Measurements from ENCODE around the gene RHBDD1. TPM values are rescaled to one million over a fixed set of nuclear protein-coding genes. Genes with fewer than 3 reads are reported as not detected.

RHBDD1 gene
- total and polyA plus RNA-seq, 4 donors: 8.5 to 45.8 (median 16.1) TPM

- Histone ChIP-seq H3K27ac (ENCODE audit: low read depth in 1 of 2, low read length in 2 of 2) (no peak overlapping the region), H3K27me3 (ENCODE audit: control insufficient read depth in 4 of 4, insufficient read depth in 4 of 4, low read length in 3 of 4) (no peaks in the 10 kb centered on the region), H3K9me3 (ENCODE audit: control insufficient read depth in 4 of 4, low read length in 3 of 4) (no peaks in the 10 kb centered on the region)
Observed at GRCh38 chr2:226910384-226910783, 74.5 kb downstream of the RHBDD1 start.

DNA sequence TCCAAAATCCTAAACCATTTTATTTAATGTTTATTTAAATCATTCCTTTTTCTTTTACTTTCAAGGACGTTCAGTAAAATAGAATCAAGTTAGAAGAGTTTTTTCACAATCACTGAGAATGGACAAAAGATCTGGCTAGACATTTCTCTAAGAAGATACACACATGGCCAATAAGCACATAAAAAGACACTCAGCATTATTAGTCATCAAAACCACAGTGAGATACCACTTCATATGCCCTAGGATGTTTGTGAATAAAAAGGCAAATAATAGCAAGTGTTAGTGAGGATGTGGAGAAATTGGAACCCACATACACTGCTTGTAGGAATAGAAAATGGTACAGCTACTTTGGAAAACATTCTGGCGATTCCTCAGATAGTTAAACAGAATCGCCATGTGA lies 76.1 kb downstream of the RHBDD1 start:
- Histone ChIP-seq H3K4me3 (ENCODE audit: low read depth in 1 of 3, low read length in 3 of 3) (no peak overlapping the region), H3K36me3 (ENCODE audit: control insufficient read depth in 4 of 4, insufficient read depth in 3 of 4, low read depth in 1 of 4, low read length in 3 of 4) (peaks cover 0 to 7% (median 2%) of the 10 kb centered on the region in 4 donors), H3K27me3 (ENCODE audit: control insufficient read depth in 4 of 4, insufficient read depth in 4 of 4, low read length in 3 of 4) (no peaks in the 10 kb centered on the region), H3K9ac (ENCODE audit: low read depth in 1 of 2, low read length in 2 of 2) (no peak overlapping the region), H3K27ac (ENCODE audit: low read depth in 1 of 2, low read length in 2 of 2) (no peak overlapping the region), H3K4me1 (ENCODE audit: control insufficient read depth in 4 of 4, insufficient read depth in 4 of 4, low read length in 3 of 4) (no peaks in the 10 kb centered on the region), H3K9me3 (ENCODE audit: control insufficient read depth in 4 of 4, low read length in 3 of 4) (no peaks in the 10 kb centered on the region)
- WGBS: 92% methylated on average over 3 of the region's 3 CpGs
- DNase-seq (ENCODE audit: low spot score): no peak
- TF ChIP-seq NR2F2 (IDR thresholded peaks at IDR 0.05) (no peak), RAD21 (IDR thresholded peaks at IDR 0.05) (no peak)

More at GRCh38 chr2:226910384-226910783, 74.5 kb downstream of the RHBDD1 start:
- no peak for DNase-seq (ENCODE audit: low spot score)
- WGBS: 63% methylated on average over 1 of the region's 1 CpG
- Histone ChIP-seq H3K4me1 (ENCODE audit: control insufficient read depth in 4 of 4, insufficient read depth in 4 of 4, low read length in 3 of 4) (no peaks in the 10 kb centered on the region), H3K9ac (ENCODE audit: low read depth in 1 of 2, low read length in 2 of 2) (no peak overlapping the region), H3K36me3 (ENCODE audit: control insufficient read depth in 4 of 4, insufficient read depth in 3 of 4, low read depth in 1 of 4, low read length in 3 of 4) (peaks cover 0 to 7% (median 2%) of the 10 kb centered on the region in 4 donors), H3K4me3 (ENCODE audit: low read depth in 1 of 3, low read length in 3 of 3) (no peak overlapping the region)
- no peak for TF ChIP-seq ZBTB33 (IDR thresholded peaks at IDR 0.05)
- TF ChIP-seq HNF4G (IDR thresholded peaks at IDR 0.05): no peak
- TF ChIP-seq FOXA2 (IDR thresholded peaks at IDR 0.05): no peak
- TF ChIP-seq JUND (IDR thresholded peaks at IDR 0.05): no peak
- TF ChIP-seq EGR1 (IDR thresholded peaks at IDR 0.05; ENCODE audit: low read depth in 2 of 2): no peak
- no peak for TF ChIP-seq RXRA (IDR thresholded peaks at IDR 0.05)
- TF ChIP-seq, protein P1, sequence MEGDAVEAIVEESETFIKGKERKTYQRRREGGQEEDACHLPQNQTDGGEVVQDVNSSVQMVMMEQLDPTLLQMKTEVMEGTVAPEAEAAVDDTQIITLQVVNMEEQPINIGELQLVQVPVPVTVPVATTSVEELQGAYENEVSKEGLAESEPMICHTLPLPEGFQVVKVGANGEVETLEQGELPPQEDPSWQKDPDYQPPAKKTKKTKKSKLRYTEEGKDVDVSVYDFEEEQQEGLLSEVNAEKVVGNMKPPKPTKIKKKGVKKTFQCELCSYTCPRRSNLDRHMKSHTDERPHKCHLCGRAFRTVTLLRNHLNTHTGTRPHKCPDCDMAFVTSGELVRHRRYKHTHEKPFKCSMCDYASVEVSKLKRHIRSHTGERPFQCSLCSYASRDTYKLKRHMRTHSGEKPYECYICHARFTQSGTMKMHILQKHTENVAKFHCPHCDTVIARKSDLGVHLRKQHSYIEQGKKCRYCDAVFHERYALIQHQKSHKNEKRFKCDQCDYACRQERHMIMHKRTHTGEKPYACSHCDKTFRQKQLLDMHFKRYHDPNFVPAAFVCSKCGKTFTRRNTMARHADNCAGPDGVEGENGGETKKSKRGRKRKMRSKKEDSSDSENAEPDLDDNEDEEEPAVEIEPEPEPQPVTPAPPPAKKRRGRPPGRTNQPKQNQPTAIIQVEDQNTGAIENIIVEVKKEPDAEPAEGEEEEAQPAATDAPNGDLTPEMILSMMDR (IDR thresholded peaks at IDR 0.05; ENCODE audit: low read depth, low read length, missing input control): no peak
- TF ChIP-seq TAF1 (conservative IDR thresholded peaks at IDR 0.05): no peak
- TF ChIP-seq ATF3 (IDR thresholded peaks at IDR 0.05): no peak

DNA sequence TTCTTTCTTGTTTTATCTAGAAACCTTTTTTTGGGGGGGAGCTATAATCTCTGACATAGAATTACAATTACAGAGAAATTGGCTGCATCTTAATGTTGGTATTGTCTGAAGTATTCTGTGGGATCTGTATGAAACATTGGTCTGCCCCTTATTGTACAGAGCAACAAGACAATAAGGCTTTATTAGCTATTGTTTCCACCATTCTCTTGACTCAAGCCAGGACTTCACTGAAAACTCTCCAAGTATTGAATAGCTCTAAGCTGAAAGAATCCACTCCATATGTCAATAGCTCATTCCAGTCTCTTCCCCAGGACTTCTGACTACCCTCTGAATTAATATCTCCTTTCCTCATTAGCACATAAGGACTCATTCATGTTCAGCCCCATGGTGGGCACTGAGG lies 77.8 kb downstream of the RHBDD1 start:
- TF ChIP-seq YY1 (IDR thresholded peaks at IDR 0.05) (no peak), RXRA (IDR thresholded peaks at IDR 0.05) (no peak), GABPA (IDR thresholded peaks at IDR 0.05 in 1 of 2, conservative IDR thresholded peaks at IDR 0.05 in 1 of 2) (no peak)
- no peak for DNase-seq (ENCODE audit: low spot score)
- Histone ChIP-seq H3K27ac (ENCODE audit: low read depth in 1 of 2, low read length in 2 of 2) (no peak overlapping the region), H3K4me3 (ENCODE audit: low read depth in 1 of 3, low read length in 3 of 3) (no peak overlapping the region), H3K4me1 (ENCODE audit: control insufficient read depth in 4 of 4, insufficient read depth in 4 of 4, low read length in 3 of 4) (no peaks in the 10 kb centered on the region), H3K27me3 (ENCODE audit: control insufficient read depth in 4 of 4, insufficient read depth in 4 of 4, low read length in 3 of 4) (no peaks in the 10 kb centered on the region), H3K9me3 (ENCODE audit: control insufficient read depth in 4 of 4, low read length in 3 of 4) (no peaks in the 10 kb centered on the region), H3K9ac (ENCODE audit: low read depth in 1 of 2, low read length in 2 of 2) (no peak overlapping the region), H3K36me3 (ENCODE audit: control insufficient read depth in 4 of 4, insufficient read depth in 3 of 4, low read depth in 1 of 4, low read length in 3 of 4) (peaks cover 0 to 3% (median 0%) of the 10 kb centered on the region in 4 donors)

Data from liver (tissue), 9 donors.